Endothelial cell of umbilical vein (primary cell): ENCODE data around the gene MYORG.

Experiments
- CTCF ChIP-seq, 2 donors: IDR thresholded peaks; 1 replicate in 1 of 2; 2 replicates in 1 of 2; pipeline ENCODE4 v1.5.1; 2011; ENCODE audit warnings: low read length in 2 of 2, mild to moderate bottlenecking in 2 of 2, moderate library complexity in 2 of 2, control low read depth in 1 of 2, inconsistent platforms in 1 of 2, low read depth in 1 of 2; ENCODE audit not compliant: insufficient read depth in 1 of 2; ENCODE audit errors: extremely low read depth in 1 of 2
- EZH2 ChIP-seq: IDR thresholded peaks from 2 replicates; pipeline ENCODE4 v1.6.1; 2012; ENCODE audit warnings: borderline replicate concordance, low read depth, mild to moderate bottlenecking, moderate library complexity, low read length, inconsistent platforms; ENCODE audit not compliant: severe bottlenecking
- FOS ChIP-seq: IDR thresholded peaks from 2 replicates; pipeline ENCODE4 v1.6.1; 2011; ENCODE audit warnings: mild to moderate bottlenecking, low read length, moderate library complexity, borderline replicate concordance; ENCODE audit not compliant: insufficient read depth
- JUN ChIP-seq: IDR thresholded peaks from 2 replicates; pipeline ENCODE4 v1.6.1; 2011; ENCODE audit warnings: borderline replicate concordance, low read depth; ENCODE audit not compliant: insufficient read length, insufficient read depth
- MYC ChIP-seq: IDR thresholded peaks from one replicate; pipeline ENCODE4 v1.6.1; 2011; ENCODE audit warnings: mild to moderate bottlenecking, low read depth, low read length
- POLR2A ChIP-seq: IDR thresholded peaks from 2 replicates; pipeline ENCODE4 v1.6.1; 2012; ENCODE audit warnings: low read depth, mild to moderate bottlenecking, control low read depth, low read length
- POLR2AphosphoS5 ChIP-seq: IDR thresholded peaks from 2 replicates; pipeline ENCODE4 v1.6.1; 2012; ENCODE audit warnings: low read depth, mild to moderate bottlenecking, control low read depth, low read length, moderate library complexity; ENCODE audit not compliant: insufficient read depth
- TF ChIP-seq, protein P1 (sequence below): IDR thresholded peaks from 2 replicates; pipeline ENCODE4 v1.6.1; 2011; ENCODE audit not compliant: insufficient read depth, insufficient read length

DNA sequence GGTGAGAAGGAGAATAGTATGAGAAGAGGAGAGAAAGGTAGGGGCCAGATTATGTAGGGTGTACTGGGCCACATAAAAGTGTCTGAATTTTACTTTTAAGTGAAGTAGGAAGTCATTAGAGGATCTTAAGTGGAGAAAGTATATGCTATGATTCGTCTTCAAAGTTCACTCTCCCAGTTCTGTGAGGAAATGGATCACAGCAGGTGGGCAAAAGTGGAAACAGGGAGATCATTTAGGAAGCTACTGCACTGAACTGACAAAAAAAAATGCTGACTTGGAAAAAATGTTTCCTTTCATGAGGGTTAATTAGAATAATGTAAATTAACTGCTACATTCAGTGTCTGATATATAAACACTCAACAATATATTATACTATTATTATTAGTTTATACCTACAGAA lies 50.0 kb downstream of the MYORG start:
- TF ChIP-seq, protein P1, sequence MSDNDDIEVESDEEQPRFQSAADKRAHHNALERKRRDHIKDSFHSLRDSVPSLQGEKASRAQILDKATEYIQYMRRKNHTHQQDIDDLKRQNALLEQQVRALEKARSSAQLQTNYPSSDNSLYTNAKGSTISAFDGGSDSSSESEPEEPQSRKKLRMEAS: no peak
- no peak for TF ChIP-seq CTCF (IDR thresholded peaks at IDR 0.05; ENCODE audit: extremely low read depth in 1 of 2, insufficient read depth in 1 of 2, low read depth in 1 of 2, low read length in 2 of 2)
- TF ChIP-seq POLR2AphosphoS5: no peak
- TF ChIP-seq EZH2: no peak
- no peak for TF ChIP-seq POLR2A
- no peak for TF ChIP-seq FOS
- no peak for TF ChIP-seq JUN
- no peak for TF ChIP-seq MYC
